Adipocyte (in vitro differentiated cells): ENCODE data around the gene UBE2E3.

Source experiments
- DNase-seq: peaks from one replicate; pipeline ENCODE4 v3.0.0-alpha.2; 2015; ENCODE audit warnings: low read depth
- H3K27me3 ChIP-seq: replicated peaks from 2 replicates; pipeline ENCODE4 v1.7.0; 2013; ENCODE audit warnings: mild to moderate bottlenecking, low read length, moderate library complexity; ENCODE audit not compliant: control insufficient read depth, insufficient read depth
- H3K36me3 ChIP-seq: 2 replicates; pipeline ENCODE4 v1.7.0; 2013; ENCODE audit warnings: low read length, mild to moderate bottlenecking, moderate library complexity; ENCODE audit not compliant: control insufficient read depth, insufficient read depth, severe bottlenecking
- H3K4me1 ChIP-seq: 2 replicates; pipeline ENCODE4 v1.7.0; 2013; ENCODE audit warnings: mild to moderate bottlenecking, low read length, moderate library complexity; ENCODE audit not compliant: control insufficient read depth, insufficient read depth
- H3K4me3 ChIP-seq: 2 replicates; pipeline ENCODE4 v1.7.0; 2013; ENCODE audit warnings: mild to moderate bottlenecking, low read length, moderate library complexity
- H3K9ac ChIP-seq: 2 replicates; pipeline ENCODE4 v1.7.0; 2013; ENCODE audit warnings: mild to moderate bottlenecking, low read length, moderate library complexity
- H3K9me3 ChIP-seq: 2 replicates; pipeline ENCODE4 v1.7.0; 2013; ENCODE audit warnings: mild to moderate bottlenecking, low read length, moderate library complexity; ENCODE audit not compliant: control insufficient read depth

UBE2E3 gene

GRCh38 chr2:180992994-180993393 is 12.6 kb downstream of the UBE2E3 start:
- no peaks in the 10 kb centered on the region for H3K27me3 ChIP-seq
- no peak overlapping the region for H3K9ac ChIP-seq
- no peak overlapping the region for H3K4me3 ChIP-seq
- no peaks in the 10 kb centered on the region for H3K4me1 ChIP-seq
- DNase-seq = no peak
- peaks cover 31% of the 10 kb centered on the region for H3K36me3 ChIP-seq
- no peaks in the 10 kb centered on the region for H3K9me3 ChIP-seq

- Histone ChIP-seq H3K4me3 (no peak overlapping the region), H3K36me3 (peaks cover 1% of the 10 kb centered on the region), H3K9ac (no peak overlapping the region), H3K27me3 (no peaks in the 10 kb centered on the region), H3K4me1 (peaks cover 6% of the 10 kb centered on the region), H3K9me3 (no peaks in the 10 kb centered on the region)
- no peak for DNase-seq
Observed at GRCh38 chr2:180999274-180999964, 19.0 kb downstream of the UBE2E3 start.

- Histone ChIP-seq H3K9ac (no peak overlapping the region), H3K36me3 (no peaks in the 10 kb centered on the region), H3K27me3 (no peaks in the 10 kb centered on the region), H3K9me3 (no peaks in the 10 kb centered on the region), H3K4me1 (peaks cover 6% of the 10 kb centered on the region), H3K4me3 (no peak overlapping the region)
- no peak for DNase-seq
Observed at GRCh38 chr2:181004647-181005325, 24.4 kb downstream of the UBE2E3 start.

- Histone ChIP-seq H3K9ac (no peak overlapping the region), H3K4me1 (peaks cover 6% of the 10 kb centered on the region), H3K27me3 (no peaks in the 10 kb centered on the region), H3K4me3 (no peak overlapping the region), H3K9me3 (no peaks in the 10 kb centered on the region), H3K36me3 (no peaks in the 10 kb centered on the region)
- no peak for DNase-seq
Observed at GRCh38 chr2:181005326-181005655, 24.9 kb downstream of the UBE2E3 start.

- Histone ChIP-seq H3K36me3 (no peaks in the 10 kb centered on the region), H3K27me3 (no peaks in the 10 kb centered on the region), H3K9ac (no peak overlapping the region), H3K4me1 (peaks cover 6% of the 10 kb centered on the region), H3K9me3 (no peaks in the 10 kb centered on the region), H3K4me3 (no peak overlapping the region)
- no peak for DNase-seq
Observed at GRCh38 chr2:181005809-181006208, 25.4 kb downstream of the UBE2E3 start.

GRCh38 chr2:181007086-181007837 is 26.9 kb downstream of the UBE2E3 start:
- Histone ChIP-seq H3K4me3 (no peak overlapping the region), H3K9ac (no peak overlapping the region), H3K9me3 (no peaks in the 10 kb centered on the region), H3K36me3 (no peaks in the 10 kb centered on the region), H3K4me1 (peaks cover 6% of the 10 kb centered on the region), H3K27me3 (no peaks in the 10 kb centered on the region)
- no peak for DNase-seq

- Histone ChIP-seq H3K9ac (no peak overlapping the region), H3K4me3 (no peak overlapping the region), H3K4me1 (peaks cover 6% of the 10 kb centered on the region), H3K27me3 (no peaks in the 10 kb centered on the region), H3K9me3 (no peaks in the 10 kb centered on the region), H3K36me3 (no peaks in the 10 kb centered on the region)
- no peak for DNase-seq
Observed at GRCh38 chr2:181008407-181008806, 28.0 kb downstream of the UBE2E3 start.

- Histone ChIP-seq H3K9me3 (no peaks in the 10 kb centered on the region), H3K4me1 (no peaks in the 10 kb centered on the region), H3K9ac (no peak overlapping the region), H3K4me3 (no peak overlapping the region), H3K27me3 (no peaks in the 10 kb centered on the region), H3K36me3 (no peaks in the 10 kb centered on the region)
- DNase-seq = no peak
Observed at GRCh38 chr2:181021199-181021789, 40.9 kb downstream of the UBE2E3 start.

GRCh38 chr2:181022652-181023051 is 42.2 kb downstream of the UBE2E3 start:
- Histone ChIP-seq H3K4me3 (no peak overlapping the region), H3K9me3 (no peaks in the 10 kb centered on the region), H3K9ac (no peak overlapping the region), H3K4me1 (no peaks in the 10 kb centered on the region), H3K27me3 (no peaks in the 10 kb centered on the region), H3K36me3 (no peaks in the 10 kb centered on the region)
- DNase-seq = no peak

- no peak overlapping the region for H3K4me3 ChIP-seq
- no peaks in the 10 kb centered on the region for H3K36me3 ChIP-seq
- H3K9me3 ChIP-seq = no peaks in the 10 kb centered on the region
- no peak for DNase-seq
- H3K4me1 ChIP-seq = no peaks in the 10 kb centered on the region
- H3K9ac ChIP-seq = no peak overlapping the region
- H3K27me3 ChIP-seq = no peaks in the 10 kb centered on the region
Observed at GRCh38 chr2:181025004-181025403, 44.6 kb downstream of the UBE2E3 start.

GRCh38 chr2:181036445-181036844 is 56.0 kb downstream of the UBE2E3 start:
- no peaks in the 10 kb centered on the region for H3K9me3 ChIP-seq
- H3K27me3 ChIP-seq = no peaks in the 10 kb centered on the region
- no peak for DNase-seq
- H3K9ac ChIP-seq = no peak overlapping the region
- H3K4me3 ChIP-seq = no peak overlapping the region
- H3K36me3 ChIP-seq = no peaks in the 10 kb centered on the region
- H3K4me1 ChIP-seq = peaks cover 7% of the 10 kb centered on the region
